ENCODE results near the gene GAB4.

GAB4 gene

GRCh38 chr22:16955678-16956210 is 52.3 kb downstream of the GAB4 start:
- no peaks in the 10 kb centered on the region for H3K9me3 ChIP-seq (ENCODE audit: control insufficient read depth, insufficient read depth, low read length)
- no peak overlapping the region for H3K4me3 ChIP-seq (ENCODE audit: low read length)
- H3K4me2 ChIP-seq (ENCODE audit: low read length): 0 out of 2 replicates have a peak overlapping the region, but pooled peaks have one; percentile 26
- H4K20me1 ChIP-seq (ENCODE audit: control insufficient read depth, insufficient read depth, low read depth, low read length): no peaks in the 10 kb centered on the region
- no peaks in the 10 kb centered on the region for H3K79me2 ChIP-seq (ENCODE audit: control insufficient read depth, low read length)
- H3K27ac ChIP-seq (ENCODE audit: low read depth, low read length): no peak overlapping the region
- no peaks in the 10 kb centered on the region for H3K9me2 ChIP-seq (replicated peaks; ENCODE audit: control insufficient read depth, low read length)
- peaks cover 16% of the 10 kb centered on the region for H3K4me1 ChIP-seq (ENCODE audit: control insufficient read depth, low read length)
- H3F3A ChIP-seq (ENCODE audit: control insufficient read depth, insufficient read depth): no peaks in the 10 kb centered on the region
- TF ChIP-seq CTCF (IDR thresholded peaks at IDR 0.05; ENCODE audit: low read depth, low read length, poor library complexity, severe bottlenecking) (no peak), EZH2phosphoT487 (IDR thresholded peaks at IDR 0.05; ENCODE audit: borderline replicate concordance, low read length) (no peak)
- H3K27me3 ChIP-seq (ENCODE audit: control insufficient read depth, low read length): no peaks in the 10 kb centered on the region
- H3K36me3 ChIP-seq (ENCODE audit: control insufficient read depth, low read length): no peaks in the 10 kb centered on the region

DNA sequence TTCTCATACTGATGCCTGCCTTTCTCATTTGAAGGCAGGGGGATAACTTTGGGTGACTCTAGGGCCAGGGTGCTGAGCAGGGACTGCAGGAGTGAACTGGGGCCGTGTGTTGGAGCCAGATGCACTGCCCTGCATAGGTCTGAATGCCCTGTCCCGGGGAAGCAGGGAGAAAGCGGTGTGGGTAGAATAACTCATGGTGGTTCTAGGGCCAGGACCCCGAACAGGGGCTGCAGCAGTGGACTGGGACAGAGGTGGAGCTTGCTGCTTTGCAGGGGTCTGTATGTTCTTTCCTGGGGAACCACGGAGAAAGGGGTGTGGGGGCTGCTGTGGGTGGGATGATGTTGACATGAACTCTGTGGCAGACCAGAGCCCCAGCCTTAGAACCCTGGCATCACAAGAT is 52.9 kb downstream of the GAB4 start:
- no peaks in the 10 kb centered on the region for H3K9me2 ChIP-seq (replicated peaks; ENCODE audit: control insufficient read depth, low read length)
- H3K36me3 ChIP-seq (ENCODE audit: control insufficient read depth, low read length): no peaks in the 10 kb centered on the region
- H3K9me3 ChIP-seq (ENCODE audit: control insufficient read depth, insufficient read depth, low read length): no peaks in the 10 kb centered on the region
- H3K4me2 ChIP-seq (ENCODE audit: low read length): no peak overlapping the region
- H3K4me3 ChIP-seq (ENCODE audit: low read length): no peak overlapping the region
- no peaks in the 10 kb centered on the region for H4K20me1 ChIP-seq (ENCODE audit: control insufficient read depth, insufficient read depth, low read depth, low read length)
- H3K4me1 ChIP-seq (ENCODE audit: control insufficient read depth, low read length): peaks cover 16% of the 10 kb centered on the region
- TF ChIP-seq EZH2phosphoT487 (IDR thresholded peaks at IDR 0.05; ENCODE audit: borderline replicate concordance, low read length): no peak
- no peak for TF ChIP-seq CTCF (IDR thresholded peaks at IDR 0.05; ENCODE audit: low read depth, low read length, poor library complexity, severe bottlenecking)
- H3K27me3 ChIP-seq (ENCODE audit: control insufficient read depth, low read length): no peaks in the 10 kb centered on the region
- no peak overlapping the region for H3K27ac ChIP-seq (ENCODE audit: low read depth, low read length)
- no peaks in the 10 kb centered on the region for H3K79me2 ChIP-seq (ENCODE audit: control insufficient read depth, low read length)
- no peaks in the 10 kb centered on the region for H3F3A ChIP-seq (ENCODE audit: control insufficient read depth, insufficient read depth)

GRCh38 chr22:16954060-16954403 is 54.0 kb downstream of the GAB4 start:
- no peak overlapping the region for H3K27ac ChIP-seq (ENCODE audit: low read depth, low read length)
- no peak for TF ChIP-seq EZH2phosphoT487 (IDR thresholded peaks at IDR 0.05; ENCODE audit: borderline replicate concordance, low read length)
- TF ChIP-seq CTCF (IDR thresholded peaks at IDR 0.05; ENCODE audit: low read depth, low read length, poor library complexity, severe bottlenecking): no peak
- H3K9me3 ChIP-seq (ENCODE audit: control insufficient read depth, insufficient read depth, low read length): no peaks in the 10 kb centered on the region
- H3F3A ChIP-seq (ENCODE audit: control insufficient read depth, insufficient read depth): no peaks in the 10 kb centered on the region
- H3K9me2 ChIP-seq (replicated peaks; ENCODE audit: control insufficient read depth, low read length): no peaks in the 10 kb centered on the region
- H3K4me2 ChIP-seq (ENCODE audit: low read length): no peak overlapping the region
- peaks cover 14% of the 10 kb centered on the region for H3K4me1 ChIP-seq (ENCODE audit: control insufficient read depth, low read length)
- H4K20me1 ChIP-seq (ENCODE audit: control insufficient read depth, insufficient read depth, low read depth, low read length): no peaks in the 10 kb centered on the region
- no peaks in the 10 kb centered on the region for H3K79me2 ChIP-seq (ENCODE audit: control insufficient read depth, low read length)
- H3K27me3 ChIP-seq (ENCODE audit: control insufficient read depth, low read length): no peaks in the 10 kb centered on the region
- no peak overlapping the region for H3K4me3 ChIP-seq (ENCODE audit: low read length)
- no peaks in the 10 kb centered on the region for H3K36me3 ChIP-seq (ENCODE audit: control insufficient read depth, low read length)

All from DOHH2 (cell line).